Stimulated activated CD4-positive, alpha-beta T cell treated with anti-CD3 and anti-CD28 coated beads, Interleukin-12 subunit alpha, Interleukin-12 subunit beta, amount 100 ng/mL, for 4 hours (primary cell): Measurements from ENCODE around the gene PLS3.
"Not testable (repeated sequence)": the region's sequence is repeated elsewhere in the genome, so short reads cannot be mapped to it uniquely, and the experiment has no call there.

Experiments used
- DNase-seq: peaks from one replicate; pipeline ENCODE4 v3.0.0-alpha.2; 2020

The PLS3 gene, protein sequence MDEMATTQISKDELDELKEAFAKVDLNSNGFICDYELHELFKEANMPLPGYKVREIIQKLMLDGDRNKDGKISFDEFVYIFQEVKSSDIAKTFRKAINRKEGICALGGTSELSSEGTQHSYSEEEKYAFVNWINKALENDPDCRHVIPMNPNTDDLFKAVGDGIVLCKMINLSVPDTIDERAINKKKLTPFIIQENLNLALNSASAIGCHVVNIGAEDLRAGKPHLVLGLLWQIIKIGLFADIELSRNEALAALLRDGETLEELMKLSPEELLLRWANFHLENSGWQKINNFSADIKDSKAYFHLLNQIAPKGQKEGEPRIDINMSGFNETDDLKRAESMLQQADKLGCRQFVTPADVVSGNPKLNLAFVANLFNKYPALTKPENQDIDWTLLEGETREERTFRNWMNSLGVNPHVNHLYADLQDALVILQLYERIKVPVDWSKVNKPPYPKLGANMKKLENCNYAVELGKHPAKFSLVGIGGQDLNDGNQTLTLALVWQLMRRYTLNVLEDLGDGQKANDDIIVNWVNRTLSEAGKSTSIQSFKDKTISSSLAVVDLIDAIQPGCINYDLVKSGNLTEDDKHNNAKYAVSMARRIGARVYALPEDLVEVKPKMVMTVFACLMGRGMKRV

GRCh38 chrX:115560978-115561604, at the start of gene PLS3:
Gene PLS3, plus strand, starts transcription at chrX:115561174. Its CDS starts 49,077 bp downstream, at chrX:115610251.
- DNase-seq = no peak

- no peak for DNase-seq
Observed at GRCh38 chrX:115518113-115518512, 42.9 kb upstream of the PLS3 start.

DNA sequence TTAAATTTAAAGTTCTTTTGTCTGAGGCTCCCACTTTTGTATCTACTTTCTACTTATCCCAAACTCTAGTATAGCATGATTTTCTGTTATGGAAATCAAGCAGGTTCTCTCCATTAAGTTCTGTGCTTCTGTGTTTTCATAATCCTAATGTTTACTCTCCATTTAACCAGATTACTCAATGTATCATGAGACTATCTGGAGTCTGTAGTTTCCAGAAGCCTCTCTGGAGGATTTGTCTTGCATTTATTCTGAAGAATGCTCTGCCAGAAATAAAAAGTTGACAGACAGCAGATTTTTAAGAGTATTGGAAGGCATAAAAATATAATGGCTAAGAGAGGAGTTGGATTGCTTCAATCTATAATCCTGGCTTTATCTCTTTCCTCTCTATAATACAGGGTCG, 39.2 kb upstream of the PLS3 start:
- no peak for DNase-seq

DNA sequence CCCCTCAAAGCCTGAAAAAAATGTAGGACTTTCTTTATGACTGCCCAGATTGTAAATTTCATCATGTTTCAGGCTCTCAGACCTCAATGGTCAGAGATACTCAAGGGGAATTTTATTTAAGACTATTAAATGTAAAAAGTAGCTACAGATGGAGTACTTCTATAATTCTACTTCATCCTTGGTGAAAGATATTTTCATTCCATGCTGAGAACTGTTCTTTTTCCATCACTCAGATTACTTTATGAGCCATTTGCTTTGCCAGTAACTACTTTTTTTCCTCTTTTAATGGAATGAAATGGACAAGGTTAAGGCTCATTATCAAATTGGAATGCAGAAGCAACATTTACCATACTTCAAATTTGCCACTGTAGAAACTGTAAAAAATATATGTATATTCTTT, 38.0 kb upstream of the PLS3 start:
- DNase-seq = no peak

- DNase-seq = no peak
Observed at GRCh38 chrX:115525486-115525885, 35.5 kb upstream of the PLS3 start.

DNA sequence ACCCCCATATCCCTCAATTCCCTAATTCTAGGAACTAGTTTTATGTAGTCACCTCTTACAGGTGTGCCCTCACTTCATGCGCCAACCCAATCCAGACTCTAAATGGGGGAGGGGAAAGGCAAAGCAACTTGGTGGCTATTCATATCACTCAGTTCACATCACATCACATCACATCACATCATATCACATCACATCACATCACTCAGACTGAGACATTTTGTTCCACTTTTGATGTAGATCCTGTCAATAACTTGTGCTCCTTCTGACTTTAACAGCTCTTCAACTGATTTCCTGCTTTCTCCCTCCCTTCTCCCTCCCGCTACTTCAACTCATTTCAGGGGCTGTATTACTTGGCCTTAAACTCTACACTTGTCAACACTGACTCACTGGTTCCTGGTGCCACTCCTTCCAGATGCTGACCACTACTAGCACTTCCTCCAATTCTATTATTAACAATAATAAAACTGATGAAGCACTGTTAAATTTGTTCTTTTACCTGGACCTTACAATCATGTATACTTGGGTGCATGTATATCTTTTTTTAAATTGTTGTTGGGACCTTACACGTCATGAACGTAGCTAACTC, 29.1 kb upstream of the PLS3 start:
- DNase-seq = no peak

DNA sequence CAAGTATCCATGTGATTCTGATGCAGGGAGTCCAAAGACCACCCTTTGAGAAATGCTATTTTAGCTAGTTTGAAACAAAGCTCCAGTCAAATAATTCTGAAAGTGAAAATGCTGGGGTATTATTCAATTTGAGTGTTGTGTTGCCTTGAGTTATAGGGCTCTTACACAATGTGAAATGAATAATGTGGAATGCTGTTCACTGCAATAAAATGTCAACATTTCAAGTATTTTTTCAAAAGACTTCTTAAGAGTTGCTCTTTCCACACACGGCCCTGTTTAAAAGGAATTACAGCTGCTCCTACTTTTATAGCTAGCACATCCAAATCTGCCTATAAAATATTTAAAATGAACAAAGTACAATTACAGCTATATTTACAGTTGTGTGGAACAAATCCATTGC, 27.5 kb upstream of the PLS3 start:
- DNase-seq = no peak

GRCh38 chrX:115534383-115534782, 26.6 kb upstream of the PLS3 start:
- no peak for DNase-seq

GRCh38 chrX:115535421-115535820, 25.6 kb upstream of the PLS3 start:
- DNase-seq = no peak

DNA sequence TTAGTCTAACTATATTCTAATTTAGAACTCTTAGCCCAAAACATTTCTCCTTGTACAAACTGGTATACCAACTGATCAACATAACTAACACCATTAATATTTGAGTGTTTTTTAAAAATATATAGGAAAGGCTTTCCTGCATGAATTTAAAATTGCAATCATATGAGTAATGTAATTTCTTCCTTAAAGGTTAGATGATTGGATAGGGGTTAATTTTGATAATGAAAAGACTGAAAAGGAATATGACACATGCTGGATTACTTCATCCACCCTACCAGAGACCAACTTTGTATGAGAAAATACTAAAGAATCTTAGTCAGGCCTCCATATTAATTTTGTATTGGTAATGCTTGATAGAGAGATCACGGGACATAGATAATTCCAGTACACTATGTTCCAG, 25.1 kb upstream of the PLS3 start:
- no peak for DNase-seq

GRCh38 chrX:115539841-115540240, 21.1 kb upstream of the PLS3 start:
- DNase-seq = no peak

GRCh38 chrX:115541045-115541444, 19.9 kb upstream of the PLS3 start:
- DNase-seq = not testable (repeated sequence)

- DNase-seq = no peak
Observed at GRCh38 chrX:115547448-115547847, 13.5 kb upstream of the PLS3 start.

DNA sequence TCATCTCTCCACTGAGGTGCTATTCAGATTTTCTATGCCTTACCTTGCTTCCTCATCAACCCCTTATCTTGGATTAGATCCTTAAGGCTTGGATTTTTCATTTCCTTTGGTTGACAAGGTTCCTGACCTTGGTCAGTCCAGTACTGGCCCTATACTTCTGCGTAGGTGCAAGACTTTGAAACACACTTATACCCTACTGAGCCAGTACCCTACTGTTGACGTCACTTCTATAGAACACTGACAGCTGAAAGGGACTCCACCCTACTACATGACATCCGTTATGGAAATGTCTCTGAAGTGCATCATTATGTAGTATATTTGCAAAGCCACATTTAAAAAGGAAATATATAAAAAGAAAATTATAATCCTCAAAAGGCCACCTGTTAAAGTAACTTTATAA, 12.0 kb upstream of the PLS3 start:
- DNase-seq = no peak

DNA sequence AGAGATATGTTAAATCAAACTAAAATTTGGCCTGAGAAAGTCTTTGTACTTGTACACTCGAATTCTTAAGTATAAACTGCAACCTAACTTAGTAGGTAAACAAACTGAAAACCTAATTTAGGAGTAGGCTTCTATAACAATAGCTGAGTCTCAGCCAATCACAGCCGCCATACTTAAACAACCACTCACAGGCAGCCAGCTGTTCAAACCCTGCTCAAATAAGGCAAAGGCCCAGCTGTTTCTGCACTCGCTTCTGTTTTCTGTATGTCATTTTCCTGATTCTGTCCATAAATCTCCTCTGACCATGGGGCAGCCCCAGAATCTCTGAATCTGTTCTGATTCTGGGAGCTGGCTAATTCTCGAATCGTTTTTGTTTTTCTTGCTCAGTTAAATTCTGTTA, 7.8 kb upstream of the PLS3 start:
- DNase-seq = no peak

DNA sequence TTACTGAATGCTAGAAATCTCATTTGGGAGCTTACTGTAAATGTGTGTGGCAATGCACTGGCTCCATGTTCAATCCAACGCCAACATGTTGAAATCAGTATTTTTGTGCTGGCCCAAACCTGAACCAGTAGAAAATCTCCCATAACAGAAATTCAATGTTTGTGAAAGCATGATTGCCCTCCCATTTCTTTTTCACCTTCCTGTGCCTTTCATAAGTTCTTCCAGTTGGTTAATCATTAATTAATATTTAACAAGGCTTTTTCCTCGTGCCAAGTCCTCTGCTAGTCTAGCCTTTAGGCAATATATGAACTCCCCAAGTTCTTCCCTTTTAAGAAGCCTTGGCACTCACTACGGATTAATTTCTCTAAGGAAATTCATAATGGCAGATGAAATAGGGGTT, 1.3 kb upstream of the PLS3 start:
- no peak for DNase-seq

DNA sequence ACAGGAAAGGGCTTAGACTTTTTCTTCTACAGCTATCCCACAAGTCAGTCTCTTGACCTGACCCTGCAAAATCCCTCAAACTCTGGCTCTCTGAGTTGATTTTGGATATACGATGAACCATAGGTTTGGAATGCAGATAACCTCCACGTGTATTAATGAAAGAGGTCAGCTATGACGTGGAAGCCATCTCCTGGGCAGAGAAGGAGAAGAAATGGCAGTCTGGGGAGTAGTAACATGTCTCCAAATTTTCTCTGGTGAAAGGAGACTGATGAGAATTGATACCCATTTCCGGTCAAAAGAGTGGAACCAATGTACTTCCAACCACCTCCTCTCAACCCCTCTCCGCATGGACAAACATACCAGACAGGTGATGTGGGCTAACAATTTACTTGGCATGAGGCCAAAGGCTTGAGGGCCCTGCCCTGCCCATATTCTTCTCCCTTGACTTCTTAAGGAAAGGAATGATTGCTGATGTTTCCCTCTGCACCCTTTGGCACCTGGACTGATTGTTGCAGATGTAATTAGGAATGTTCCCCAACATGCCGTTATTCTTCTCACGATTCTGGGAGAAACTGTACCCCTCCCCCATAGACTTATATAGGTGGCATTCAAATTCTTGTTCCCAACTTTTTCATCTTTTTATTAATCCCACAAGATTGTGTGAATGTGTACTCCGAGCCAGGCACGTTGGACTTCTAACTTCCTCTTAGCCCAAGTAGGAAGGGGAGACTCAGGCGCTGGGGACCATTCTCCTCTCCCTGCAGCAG, 580 bp upstream of the PLS3 start:
- DNase-seq = no peak

GRCh38 chrX:115561605-115562479, 868 bp downstream of the PLS3 start:
- DNase-seq = no peak

DNA sequence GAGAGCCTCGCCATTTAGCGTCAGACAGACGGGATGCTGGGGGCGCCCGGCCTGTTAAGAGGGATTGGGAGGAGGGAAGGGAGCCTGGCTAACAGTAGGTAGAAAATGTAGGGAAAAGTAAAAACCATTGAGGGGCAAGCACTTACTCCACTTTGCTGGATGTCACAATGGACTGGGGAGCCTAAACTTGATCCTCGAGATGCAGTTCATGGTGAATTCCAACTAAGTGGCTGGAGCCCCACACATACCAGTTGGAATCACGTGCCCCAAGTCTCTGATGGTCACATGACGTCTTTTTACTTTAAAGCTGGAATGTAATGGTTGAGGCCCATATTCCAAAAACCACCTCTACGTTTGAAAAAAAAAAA, 1.5 kb downstream of the PLS3 start:
- no peak for DNase-seq

DNA sequence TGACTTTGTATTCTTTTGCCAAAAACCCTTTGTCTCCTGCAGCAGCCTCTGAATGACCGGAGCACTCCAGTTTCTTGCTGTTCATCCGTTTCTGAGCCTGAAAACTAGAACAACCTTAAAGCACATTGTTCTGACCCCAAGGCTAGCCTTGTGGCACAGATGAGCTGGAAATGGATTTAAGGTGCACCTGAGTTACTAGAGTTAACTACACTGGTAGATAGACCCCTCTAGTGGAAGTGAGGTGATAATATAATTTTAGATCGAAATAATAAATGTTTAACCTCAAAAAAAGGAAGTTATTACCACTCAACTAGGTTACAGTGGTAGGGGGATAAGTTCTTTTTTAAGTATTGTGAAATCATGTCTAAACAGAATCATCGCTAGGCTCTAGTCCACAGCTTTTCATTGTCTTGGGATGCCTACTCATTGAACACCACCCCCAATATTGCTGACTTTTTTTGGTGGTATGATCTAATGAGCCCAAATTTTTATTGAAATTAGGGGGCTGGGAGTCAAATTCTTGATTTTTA, 2.7 kb downstream of the PLS3 start:
- no peak for DNase-seq

GRCh38 chrX:115564243-115564642, 3.3 kb downstream of the PLS3 start:
- no peak for DNase-seq

DNA sequence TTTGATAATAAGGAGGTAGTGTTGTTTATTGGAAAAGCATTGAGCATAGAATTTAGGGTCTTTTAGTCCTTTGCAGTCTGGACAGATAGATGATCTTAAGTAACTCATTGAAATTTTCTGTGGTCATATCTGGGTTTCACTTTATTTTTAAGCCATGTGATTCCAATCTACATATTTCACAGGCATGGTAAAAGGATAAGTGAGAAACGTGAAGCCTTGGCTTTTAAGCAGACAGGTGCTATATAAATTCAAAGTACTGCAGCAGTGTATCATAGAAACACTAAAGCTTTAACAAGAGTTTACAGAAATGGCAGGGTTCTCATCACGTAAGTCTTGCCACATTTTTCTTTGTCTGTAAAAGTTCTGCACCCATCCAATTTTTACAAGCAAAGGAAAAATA, 4.9 kb downstream of the PLS3 start:
- no peak for DNase-seq
